Measurements from ENCODE around the gene MFAP4. TPM values are rescaled to one million over a fixed set of nuclear protein-coding genes. Genes with fewer than 3 reads are reported as not detected.

The MFAP4 gene
- total and polyA plus RNA-seq, 12 donors: 7.2 to 84.5 (median 31.9) TPM

GRCh38 chr17:19412510-19412909, 25.5 kb upstream of the MFAP4 start:
- intact Hi-C loops (cut with DNase I): no loop called here

GRCh38 chr17:19411631-19412030, 24.6 kb upstream of the MFAP4 start:
- no peak overlapping the region for H3K4me3 ChIP-seq

More at GRCh38 chr17:19412510-19412909, 25.5 kb upstream of the MFAP4 start:
- WGBS, 4 donors: 92 to 98% (median 93%) methylated on average over 14 to 16 of the region's 16 CpGs
- Histone ChIP-seq H3K9me3 (replicated peaks in 1 of 3) (no peaks in the 10 kb centered on the region), H3K27ac (no peak overlapping the region), H3K36me3 (replicated peaks in 1 of 2) (no peaks in the 10 kb centered on the region), H3K4me1 (replicated peaks in 1 of 2) (no peaks in the 10 kb centered on the region), H3K4me3 (no peak overlapping the region), H3K27me3 (no peaks in the 10 kb centered on the region)
- TF ChIP-seq CTCF (IDR thresholded peaks at IDR 0.05): no peak
- no peak for TF ChIP-seq POLR2A (IDR thresholded peaks at IDR 0.05)
- DNase-seq: no peak

GRCh38 chr17:19410875-19411620, 24.1 kb upstream of the MFAP4 start, which contains the start of gene RNF112:
Gene RNF112 (plus strand): TSS chr17:19411232. CDS start chr17:19411409, 177 bp downstream.
- no peak within 1 kb of the TSS for H3K27ac ChIP-seq
- intact Hi-C loops (cut with DNase I): no loop called here

More at GRCh38 chr17:19411631-19412030, 24.6 kb upstream of the MFAP4 start:
- Histone ChIP-seq H3K27me3 (no peaks in the 10 kb centered on the region), H3K36me3 (replicated peaks in 1 of 2) (no peaks in the 10 kb centered on the region), H3K4me1 (replicated peaks in 1 of 2) (no peaks in the 10 kb centered on the region), H3K27ac (no peak overlapping the region), H3K9me3 (replicated peaks in 1 of 3) (no peaks in the 10 kb centered on the region)
- TF ChIP-seq CTCF (IDR thresholded peaks at IDR 0.05) (no peak), POLR2A (IDR thresholded peaks at IDR 0.05) (no peak)
- no peak for DNase-seq
- intact Hi-C loops (cut with DNase I): no loop called here
- 64 to 79% (median 78%) methylated on average over 6 to 9 of the region's 9 CpGs for WGBS, 4 donors

GRCh38 chr17:19410091-19410490, 23.1 kb upstream of the MFAP4 start:
- WGBS, 4 donors: 89 to 96% (median 94%) methylated on average over 5 to 6 of the region's 6 CpGs

More at GRCh38 chr17:19410875-19411620, 24.1 kb upstream of the MFAP4 start, which contains the start of gene RNF112:
- no peaks in the 10 kb centered on the region for H3K4me1 ChIP-seq (replicated peaks in 1 of 2)
- WGBS, 4 donors: 28 to 33% (median 30%) methylated on average over 23 of the region's 23 CpGs
- H3K27me3 ChIP-seq: no peaks in the 10 kb centered on the region
- TF ChIP-seq POLR2A (IDR thresholded peaks at IDR 0.05) (no peak), CTCF (IDR thresholded peaks at IDR 0.05) (peak in 1 of 6 experiments; percentile 11)
- no peaks in the 10 kb centered on the region for H3K36me3 ChIP-seq (replicated peaks in 1 of 2)
- H3K4me3 ChIP-seq: peak within 1 kb of the TSS in 1 of 4 donors; percentile 20
- H3K9me3 ChIP-seq (replicated peaks in 1 of 3): no peaks in the 10 kb centered on the region
- peak in 3 of 7 donors; percentile 41 to 79 (median 43) for DNase-seq

More at GRCh38 chr17:19410091-19410490, 23.1 kb upstream of the MFAP4 start:
- no peak overlapping the region for H3K4me3 ChIP-seq
- intact Hi-C loops (cut with DNase I): no loop called here
- H3K36me3 ChIP-seq (replicated peaks in 1 of 2): no peaks in the 10 kb centered on the region
- no peak for DNase-seq
- no peak overlapping the region for H3K27ac ChIP-seq
- H3K4me1 ChIP-seq (replicated peaks in 1 of 2): no peaks in the 10 kb centered on the region
- H3K9me3 ChIP-seq (replicated peaks in 1 of 3): no peaks in the 10 kb centered on the region
- TF ChIP-seq CTCF (IDR thresholded peaks at IDR 0.05): no peak
- no peak for TF ChIP-seq POLR2A (IDR thresholded peaks at IDR 0.05)
- H3K27me3 ChIP-seq: no peaks in the 10 kb centered on the region
